OCI-LY7 (cell line): ENCODE results near the gene MROH9.

Experiments used
- EZH2phosphoT487 ChIP-seq: fragments of 200-600 bp; sonication (generic); IDR thresholded peaks from 2 replicates; pipeline ENCODE4 v1.6.1; 2018; ENCODE audit warnings: low read depth, borderline replicate concordance, mild to moderate bottlenecking, mixed run types, antibody characterized with exemption, low read length, moderate library complexity, mixed read lengths
- TF ChIP-seq, protein P1 (sequence below): fragments of 200-600 bp; sonication (generic); conservative IDR thresholded peaks from 2 replicates; pipeline ENCODE4 v1.5.1; 2014; ENCODE audit warnings: mild to moderate bottlenecking, antibody characterized with exemption, low read length, moderate library complexity, mixed read lengths

DNA sequence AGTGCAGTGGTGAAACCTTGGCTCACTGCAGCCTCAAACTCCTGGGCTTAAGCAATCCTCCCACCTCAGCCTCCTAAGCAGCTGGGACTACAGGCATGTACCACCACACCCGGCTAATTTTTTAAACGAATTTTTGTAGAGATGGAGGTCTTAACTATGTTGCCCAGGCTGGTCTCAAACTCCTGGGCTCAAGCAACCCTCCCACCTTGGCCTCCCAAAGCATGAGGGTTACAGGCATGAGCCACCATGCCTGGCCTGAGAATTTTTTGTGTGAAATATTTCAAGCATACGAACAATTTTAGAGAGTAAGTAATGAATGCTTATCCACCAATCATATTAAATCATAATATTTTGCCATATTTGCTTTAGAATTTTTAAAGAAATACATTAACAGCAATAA lies 51.6 kb downstream of the MROH9 start:
- TF ChIP-seq, protein P1, sequence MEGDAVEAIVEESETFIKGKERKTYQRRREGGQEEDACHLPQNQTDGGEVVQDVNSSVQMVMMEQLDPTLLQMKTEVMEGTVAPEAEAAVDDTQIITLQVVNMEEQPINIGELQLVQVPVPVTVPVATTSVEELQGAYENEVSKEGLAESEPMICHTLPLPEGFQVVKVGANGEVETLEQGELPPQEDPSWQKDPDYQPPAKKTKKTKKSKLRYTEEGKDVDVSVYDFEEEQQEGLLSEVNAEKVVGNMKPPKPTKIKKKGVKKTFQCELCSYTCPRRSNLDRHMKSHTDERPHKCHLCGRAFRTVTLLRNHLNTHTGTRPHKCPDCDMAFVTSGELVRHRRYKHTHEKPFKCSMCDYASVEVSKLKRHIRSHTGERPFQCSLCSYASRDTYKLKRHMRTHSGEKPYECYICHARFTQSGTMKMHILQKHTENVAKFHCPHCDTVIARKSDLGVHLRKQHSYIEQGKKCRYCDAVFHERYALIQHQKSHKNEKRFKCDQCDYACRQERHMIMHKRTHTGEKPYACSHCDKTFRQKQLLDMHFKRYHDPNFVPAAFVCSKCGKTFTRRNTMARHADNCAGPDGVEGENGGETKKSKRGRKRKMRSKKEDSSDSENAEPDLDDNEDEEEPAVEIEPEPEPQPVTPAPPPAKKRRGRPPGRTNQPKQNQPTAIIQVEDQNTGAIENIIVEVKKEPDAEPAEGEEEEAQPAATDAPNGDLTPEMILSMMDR, result no peak
- no peak for TF ChIP-seq EZH2phosphoT487
